Stimulated activated CD8-positive, alpha-beta memory T cell treated with anti-CD3 and anti-CD28 coated beads, Interleukin-15, amount 100 ng/mL, for 4 hours (primary cell): ENCODE data around the gene IRF5.

Source experiments
- DNase-seq, 2 donors: peaks; one replicate each; pipeline ENCODE4 v3.0.0-alpha.2; 2020; ENCODE audit warnings: low read depth in 2 of 2

Gene IRF5, protein sequence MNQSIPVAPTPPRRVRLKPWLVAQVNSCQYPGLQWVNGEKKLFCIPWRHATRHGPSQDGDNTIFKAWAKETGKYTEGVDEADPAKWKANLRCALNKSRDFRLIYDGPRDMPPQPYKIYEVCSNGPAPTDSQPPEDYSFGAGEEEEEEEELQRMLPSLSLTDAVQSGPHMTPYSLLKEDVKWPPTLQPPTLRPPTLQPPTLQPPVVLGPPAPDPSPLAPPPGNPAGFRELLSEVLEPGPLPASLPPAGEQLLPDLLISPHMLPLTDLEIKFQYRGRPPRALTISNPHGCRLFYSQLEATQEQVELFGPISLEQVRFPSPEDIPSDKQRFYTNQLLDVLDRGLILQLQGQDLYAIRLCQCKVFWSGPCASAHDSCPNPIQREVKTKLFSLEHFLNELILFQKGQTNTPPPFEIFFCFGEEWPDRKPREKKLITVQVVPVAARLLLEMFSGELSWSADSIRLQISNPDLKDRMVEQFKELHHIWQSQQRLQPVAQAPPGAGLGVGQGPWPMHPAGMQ

DNA sequence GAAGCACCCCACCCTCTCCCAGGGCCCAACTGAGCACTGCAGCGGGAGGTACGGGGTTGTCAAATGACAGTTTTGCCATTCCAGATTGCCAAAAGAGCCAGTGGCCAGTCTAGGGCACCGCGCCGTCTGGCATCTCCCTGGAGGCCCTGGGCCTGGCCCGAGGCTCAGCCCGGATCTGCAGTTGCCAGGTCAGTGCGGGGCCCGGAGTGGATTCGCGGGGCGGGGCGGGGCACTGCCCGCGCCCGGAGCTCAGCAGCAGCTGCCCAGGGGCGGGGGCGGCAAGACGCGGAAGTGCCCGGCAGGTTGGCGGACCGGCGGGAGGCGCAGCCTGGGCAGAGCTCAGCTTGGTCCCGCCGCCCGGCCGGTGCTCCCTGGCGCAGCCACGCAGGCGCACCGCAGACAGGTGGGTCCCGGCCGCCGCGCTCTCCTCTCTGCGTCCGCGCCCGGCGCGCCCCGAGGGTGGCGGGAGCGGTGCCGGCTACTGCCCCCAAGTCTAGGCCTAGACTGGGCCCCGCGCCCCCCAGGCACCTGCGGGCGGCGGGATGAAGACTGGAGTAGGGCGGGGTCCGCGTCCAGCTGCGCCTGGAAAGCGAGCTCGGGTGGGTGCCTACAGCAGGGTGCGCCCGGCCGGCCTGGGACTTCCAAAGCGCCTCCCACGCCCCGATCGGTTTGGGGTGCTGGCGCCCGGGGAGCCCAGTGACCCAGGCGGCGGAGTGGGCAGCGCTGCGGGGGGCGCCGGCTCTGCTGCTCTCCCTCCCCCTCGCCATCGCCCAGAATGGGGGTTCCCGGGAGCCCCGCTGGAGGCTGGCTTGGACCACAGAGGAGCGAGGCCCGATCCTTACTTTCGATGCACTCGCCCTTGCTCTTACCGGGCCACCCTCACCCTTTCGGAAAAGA lies at the start of gene IRF5:
Gene IRF5 (plus strand): TSS at position 281 of the 897 bp plus-strand sequence. CDS start 4,155 bp downstream, outside the sequence.
- no peak for DNase-seq

- DNase-seq = no peak
These were observed 49.5 kb upstream of the IRF5 start for GRCh38 chr7:128888039-128888755.

GRCh38 chr7:128888756-128889095 lies 49.0 kb upstream of the IRF5 start:
- DNase-seq = no peak

DNA sequence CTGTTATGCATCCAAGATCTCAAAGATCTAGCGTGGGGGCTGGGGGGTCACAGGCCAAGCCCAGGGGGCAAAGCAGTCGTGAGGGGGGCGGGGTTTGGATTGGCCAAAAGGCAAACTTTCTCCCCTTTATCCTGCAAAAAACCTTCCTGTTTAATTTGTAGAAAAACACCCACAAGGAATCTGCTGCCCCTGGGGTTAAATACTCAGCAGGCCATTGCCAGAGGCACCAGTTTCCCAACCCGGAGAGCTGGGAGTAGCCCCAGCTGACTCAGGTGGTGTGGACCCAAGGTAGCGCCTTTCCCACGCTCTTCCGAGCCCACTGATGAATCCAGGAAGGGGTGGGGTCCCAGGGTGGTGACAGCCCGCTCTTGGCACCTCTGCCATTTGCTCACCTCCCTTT lies 48.6 kb upstream of the IRF5 start:
- no peak for DNase-seq

- DNase-seq = no peak
These were observed 47.2 kb upstream of the IRF5 start for GRCh38 chr7:128890306-128891109.

GRCh38 chr7:128891110-128891941 lies 46.4 kb upstream of the IRF5 start:
- no peak for DNase-seq

DNA sequence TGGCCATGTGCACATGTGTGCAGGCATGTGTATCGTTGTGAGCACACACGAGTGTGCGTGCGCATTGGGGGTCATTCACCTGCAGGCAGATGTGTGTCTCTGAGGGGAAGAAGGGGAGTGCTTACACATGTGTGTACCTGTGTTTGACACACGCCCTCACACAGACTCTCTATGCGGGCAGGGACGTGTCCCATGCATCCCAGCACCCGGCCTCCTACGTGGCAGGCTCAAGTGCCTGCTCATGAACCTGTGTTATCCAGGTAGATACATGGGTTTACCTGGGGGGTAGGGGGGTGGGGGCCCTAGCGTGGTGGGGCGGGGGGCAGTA lies 45.8 kb upstream of the IRF5 start:
- DNase-seq = no peak

DNA sequence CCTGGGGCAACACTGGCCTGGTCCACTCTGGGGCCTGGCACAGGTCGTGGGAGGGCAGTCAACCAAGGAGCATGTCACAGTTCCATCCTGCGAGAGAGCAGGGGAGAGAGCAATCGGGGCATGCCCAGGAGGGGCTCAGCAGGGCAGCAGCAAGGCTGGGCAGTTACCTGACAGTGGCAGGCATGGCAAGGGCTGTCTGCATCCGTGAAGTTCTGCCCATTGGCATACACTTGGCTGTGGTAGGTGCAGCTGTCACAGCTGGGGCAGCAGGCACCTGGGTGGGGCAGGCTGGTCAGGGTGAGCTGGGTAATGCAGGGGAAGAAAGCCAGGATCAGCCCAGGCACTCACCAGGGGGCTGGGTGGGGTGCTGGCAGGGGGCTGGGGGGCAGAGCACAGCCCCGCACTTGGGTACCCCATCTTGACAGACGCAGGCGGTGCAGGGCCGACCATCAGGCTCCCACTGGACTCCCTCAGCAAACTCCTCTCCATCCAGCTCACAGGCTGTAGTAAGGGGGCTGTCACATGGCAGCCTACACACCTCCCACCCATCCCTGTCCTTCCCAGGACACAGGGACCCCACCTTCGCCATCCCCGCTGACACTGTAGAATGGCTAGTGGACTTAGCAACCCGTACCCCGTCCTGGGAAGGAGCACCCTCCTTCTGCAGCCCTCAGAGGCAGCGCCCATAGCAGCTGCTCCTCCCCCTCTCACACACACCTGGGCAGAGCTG lies 45.0 kb upstream of the IRF5 start:
- no peak for DNase-seq

DNA sequence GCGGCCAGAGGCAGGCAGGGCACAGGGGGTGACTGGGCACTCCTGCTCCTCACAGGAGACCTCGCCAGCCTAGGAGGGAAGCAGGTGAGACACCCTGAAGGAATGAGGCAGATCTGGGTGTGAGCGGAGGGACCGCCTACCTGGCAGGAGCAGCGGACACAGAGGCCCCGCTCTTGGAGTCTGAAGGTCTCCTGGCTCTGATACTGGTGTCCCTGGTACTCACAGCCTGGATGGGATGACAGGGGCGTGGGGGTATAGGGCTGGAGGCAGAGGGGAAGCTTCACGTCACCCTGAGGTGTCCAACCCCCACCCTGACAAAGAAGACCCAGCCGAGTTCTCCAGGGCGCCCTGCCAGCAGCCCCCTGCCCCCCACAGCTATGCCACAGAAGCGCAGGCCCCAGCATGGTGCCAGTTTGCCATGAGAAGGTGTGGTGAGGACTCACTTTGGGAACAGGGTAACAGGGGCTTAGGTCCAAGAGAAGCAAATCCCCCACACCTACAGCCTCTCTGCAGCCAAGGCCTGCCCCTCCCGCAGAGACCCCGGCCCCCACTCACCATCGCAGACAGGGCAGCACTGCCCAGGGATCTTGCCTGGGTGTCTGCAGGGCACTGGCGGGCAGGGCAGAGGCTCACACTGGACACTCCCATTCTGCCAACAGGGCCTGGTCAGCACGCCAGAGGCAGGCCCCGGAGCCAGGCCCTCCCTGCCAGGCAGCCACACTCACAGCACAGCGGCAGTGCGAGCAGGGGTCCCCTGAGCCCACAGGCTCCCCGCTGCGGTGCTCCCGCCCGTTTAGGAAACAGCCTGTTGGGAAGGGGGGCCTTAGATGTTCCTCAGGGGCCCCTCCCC lies 44.3 kb upstream of the IRF5 start:
- no peak for DNase-seq

DNA sequence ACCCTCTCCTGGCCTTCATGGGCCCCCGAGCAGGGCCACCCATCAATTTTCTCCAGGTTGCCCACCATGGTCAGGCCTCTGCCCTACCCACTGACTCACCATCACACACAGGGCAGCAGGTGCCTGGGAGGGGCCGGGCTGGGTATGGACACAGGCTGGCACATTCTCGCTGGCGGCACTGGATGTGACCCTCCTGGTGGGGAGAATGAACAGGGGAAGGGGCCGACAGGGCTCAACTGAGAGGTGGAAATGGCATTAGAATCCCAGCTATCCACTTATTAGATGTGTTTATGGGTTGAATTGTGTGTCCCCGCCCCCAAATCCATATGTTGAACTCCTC lies 43.7 kb upstream of the IRF5 start:
- no peak for DNase-seq

DNA sequence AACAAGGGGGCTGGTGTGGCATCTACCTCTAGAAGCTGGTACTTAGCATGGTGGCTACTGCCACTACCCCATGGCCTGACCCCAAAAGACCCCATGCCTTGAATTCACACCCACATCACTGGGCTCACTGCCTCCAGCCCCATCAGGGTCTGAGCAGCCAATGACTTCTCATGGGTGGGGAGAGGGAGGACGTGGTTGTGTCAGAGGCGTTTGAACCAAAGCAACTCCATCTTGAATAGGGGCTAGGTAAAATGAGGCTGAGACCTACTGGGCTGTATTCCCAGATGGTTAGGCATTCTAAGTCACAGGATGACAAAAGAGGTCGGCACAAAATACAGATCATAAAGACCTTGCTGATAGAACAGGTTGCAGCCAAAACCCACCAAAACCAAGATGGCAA lies 42.4 kb upstream of the IRF5 start:
- no peak for DNase-seq

DNA sequence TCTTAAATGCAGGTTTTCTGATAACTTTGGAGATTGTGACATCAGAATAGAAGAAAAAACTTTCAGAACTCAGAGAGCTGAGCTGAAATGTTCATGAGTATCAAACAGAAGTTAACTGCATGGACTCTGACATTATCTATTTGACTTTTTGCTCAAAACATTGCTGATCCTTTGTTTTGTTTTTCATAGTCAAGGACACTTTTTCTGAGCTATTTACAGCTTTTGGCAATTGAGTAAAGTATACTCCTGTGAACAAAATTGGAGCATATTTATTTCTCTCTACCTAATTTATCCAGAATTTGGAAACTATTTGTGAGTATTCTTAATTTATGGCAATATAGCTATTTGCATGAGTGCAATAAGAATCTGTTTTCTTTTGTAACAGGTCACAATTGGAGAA lies 38.3 kb upstream of the IRF5 start:
- DNase-seq = no peak

DNA sequence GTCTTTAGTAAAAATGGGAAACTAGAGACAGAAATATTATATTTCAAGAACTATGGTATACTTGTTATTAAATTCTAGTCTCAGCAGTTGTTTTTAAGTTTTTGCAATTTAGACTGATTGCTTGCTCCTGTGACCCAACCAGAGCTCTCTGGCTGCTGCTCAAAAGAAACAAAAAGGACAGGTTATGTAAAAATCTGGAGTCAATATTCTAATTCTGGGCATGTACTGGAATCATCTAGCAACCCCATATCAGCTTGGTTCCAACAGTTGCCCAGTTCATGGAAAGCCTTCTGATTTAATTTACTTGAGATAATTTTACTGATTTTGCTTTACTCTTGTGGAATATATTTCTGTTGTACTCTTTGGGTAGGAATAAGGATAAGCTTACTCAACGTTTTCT lies 37.5 kb upstream of the IRF5 start:
- DNase-seq = no peak

GRCh38 chr7:128902761-128903585 lies 34.8 kb upstream of the IRF5 start:
- no peak for DNase-seq

DNA sequence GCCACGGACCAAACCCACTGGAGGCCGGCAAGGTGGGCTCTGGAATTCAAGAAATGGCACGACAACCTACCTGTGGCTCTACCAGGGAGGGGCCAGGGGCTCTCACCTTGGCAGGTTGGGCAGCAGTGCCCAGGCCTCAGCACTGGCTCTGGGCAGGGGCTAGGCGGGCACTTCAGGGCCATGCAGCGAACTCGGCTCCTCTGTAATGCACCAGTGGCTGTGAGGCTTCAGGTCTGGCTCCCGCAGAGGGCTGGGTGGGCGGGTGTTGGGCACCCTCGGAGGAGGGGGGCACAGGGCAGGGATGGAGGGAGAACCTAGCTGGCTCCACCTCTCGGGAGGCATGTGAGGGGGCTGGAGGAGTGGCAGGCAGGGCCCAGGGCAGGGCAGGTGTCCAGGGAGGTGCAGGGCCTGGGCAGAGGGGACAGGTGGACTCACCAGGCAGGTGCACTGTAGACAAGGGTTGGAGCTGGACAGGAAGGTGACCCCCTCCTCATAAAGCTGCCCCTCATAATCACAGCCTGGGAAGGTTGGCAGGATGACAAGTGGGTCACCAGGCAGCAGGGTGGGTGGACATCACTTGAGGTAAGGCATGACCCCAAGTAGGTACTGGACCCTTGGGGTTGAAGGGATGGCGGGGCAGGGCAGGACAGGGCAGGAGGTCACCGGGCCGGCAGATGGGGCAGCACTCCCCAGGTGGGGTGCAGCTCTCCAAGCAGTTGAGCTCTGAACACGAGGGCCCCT lies 33.9 kb upstream of the IRF5 start:
- no peak for DNase-seq

DNA sequence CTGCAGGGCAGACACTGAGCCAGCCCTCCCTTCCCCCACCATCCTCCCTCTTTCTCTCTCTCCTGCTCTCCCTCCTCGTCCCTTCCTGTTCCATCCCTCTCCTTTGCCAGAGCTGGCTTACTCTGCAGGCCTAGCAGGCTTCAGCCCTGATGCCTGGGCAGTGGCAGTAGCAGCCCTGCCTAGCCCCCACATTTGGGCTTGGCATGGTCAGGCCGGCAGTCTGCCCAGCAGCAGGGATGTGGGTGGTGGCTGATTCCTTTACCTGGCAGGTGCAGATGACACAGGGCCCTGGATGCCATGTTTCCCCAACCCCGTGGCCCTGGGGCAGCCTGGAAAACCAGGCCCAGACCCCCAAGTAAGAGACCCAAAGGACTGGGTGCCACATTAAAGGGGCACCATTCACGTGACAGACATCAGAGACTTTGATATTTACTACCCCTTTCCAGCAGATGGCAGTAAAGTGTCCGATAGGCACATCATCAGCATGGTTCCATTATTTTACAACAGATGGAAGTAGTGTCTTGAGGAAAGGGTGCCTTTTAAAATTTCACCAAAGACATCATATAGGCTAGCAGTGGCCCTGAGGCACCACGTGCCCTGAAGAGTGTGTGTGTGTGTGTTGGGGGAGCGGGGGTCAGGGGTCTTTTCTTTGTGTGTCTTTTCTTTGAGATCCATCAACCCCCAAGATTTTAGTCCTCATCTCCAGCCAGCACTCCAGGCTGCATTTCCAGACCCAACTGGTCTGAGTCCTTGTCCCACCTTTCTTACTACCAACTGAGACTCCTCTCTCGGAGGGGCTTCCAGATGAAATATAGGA lies 33.1 kb upstream of the IRF5 start:
- DNase-seq = no peak
